Mesendoderm (in vitro differentiated cells): ENCODE data around the gene CHCHD3.
"Not testable (repeated sequence)": the region's sequence is repeated elsewhere in the genome, so short reads cannot be mapped to it uniquely, and the experiment has no call there.

ENCODE experiments used
- DNase-seq: peaks from one replicate; pipeline ENCODE4 v3.0.0; 2013
- H2AK5ac ChIP-seq: 2 replicates; pipeline ENCODE4 v1.6.1; 2013; ENCODE audit warnings: low read length, inconsistent platforms
- H2BK120ac ChIP-seq: 2 replicates; pipeline ENCODE4 v1.6.1; 2013; ENCODE audit warnings: low read depth, mild to moderate bottlenecking, low read length, moderate library complexity, mixed read lengths
- H2BK15ac ChIP-seq: replicated peaks from 2 replicates; pipeline ENCODE4 v1.6.1; 2013; ENCODE audit warnings: low read depth, mild to moderate bottlenecking, moderate library complexity
- H2BK5ac ChIP-seq: 2 replicates; pipeline ENCODE4 v1.6.1; 2013; ENCODE audit warnings: low read length, inconsistent platforms
- H3K18ac ChIP-seq: 2 replicates; pipeline ENCODE4 v1.6.1; 2013; ENCODE audit warnings: mild to moderate bottlenecking, low read length, mixed read lengths
- H3K23ac ChIP-seq: one replicate; pipeline ENCODE4 v1.6.1; 2013; ENCODE audit warnings: low read length
- H3K27ac ChIP-seq: 2 replicates; pipeline ENCODE4 v1.5.1; 2013; ENCODE audit warnings: low read depth, mild to moderate bottlenecking, inconsistent platforms, low read length, moderate library complexity
- H3K27me3 ChIP-seq: 2 replicates; pipeline ENCODE4 v1.6.1; 2013; ENCODE audit warnings: low read length, control low read depth, mild to moderate bottlenecking, inconsistent platforms; ENCODE audit not compliant: insufficient read depth, poor library complexity
- H3K36me3 ChIP-seq: 2 replicates; pipeline ENCODE4 v1.6.1; 2013; ENCODE audit warnings: low read length, inconsistent platforms; ENCODE audit not compliant: control insufficient read depth, insufficient read depth
- H3K4ac ChIP-seq: one replicate; pipeline ENCODE4 v1.6.1; 2013; ENCODE audit warnings: low read depth, mild to moderate bottlenecking, low read length, moderate library complexity
- H3K4me1 ChIP-seq: 2 replicates; pipeline ENCODE4 v1.6.1; 2013; ENCODE audit warnings: low read depth, low read length, inconsistent platforms; ENCODE audit not compliant: control insufficient read depth
- H3K4me2 ChIP-seq: 2 replicates; pipeline ENCODE4 v1.6.1; 2013; ENCODE audit warnings: low read length
- H3K4me3 ChIP-seq: 2 replicates; pipeline ENCODE4 v1.5.1; 2013; ENCODE audit warnings: mild to moderate bottlenecking, low read length
- H3K56ac ChIP-seq: one replicate; pipeline ENCODE4 v1.6.1; 2013; ENCODE audit warnings: low read length
- H3K79me1 ChIP-seq: 2 replicates; pipeline ENCODE4 v1.6.1; 2013; ENCODE audit warnings: low read length, inconsistent platforms
- H3K79me2 ChIP-seq: 2 replicates; pipeline ENCODE4 v1.6.1; 2013; ENCODE audit warnings: mild to moderate bottlenecking, low read length; ENCODE audit not compliant: control insufficient read depth, insufficient read depth
- H3K9ac ChIP-seq: 2 replicates; pipeline ENCODE4 v1.6.1; 2013; ENCODE audit warnings: low read length, inconsistent platforms
- H4K5ac ChIP-seq: one replicate; pipeline ENCODE4 v1.6.1; 2013; ENCODE audit warnings: low read length
- H4K8ac ChIP-seq: one replicate; pipeline ENCODE4 v1.6.1; 2013; ENCODE audit warnings: low read depth, mild to moderate bottlenecking, control low read depth, low read length, moderate library complexity
- WGBS: extraction: QIAGEN DNeasy Blood & Tissue Kit; methylation state at CpG from one replicate; pipeline ENCODE4 v1.1.7; 2013; ENCODE audit warnings: low lambda C conversion rate, missing lambda C conversion rate; ENCODE audit not compliant: insufficient coverage; ENCODE audit errors: extremely low coverage; 5-methylcytosine and 5-hydroxymethylcytosine counted together

CHCHD3 gene

GRCh38 chr7:132907380-132907940, 174.4 kb downstream of the CHCHD3 start:
- no peaks in the 10 kb centered on the region for H3K79me2 ChIP-seq
- DNase-seq: peak; percentile 83
- no peaks in the 10 kb centered on the region for H3K79me1 ChIP-seq
- no peak overlapping the region for H3K4me3 ChIP-seq
- H2BK120ac ChIP-seq: no peak overlapping the region
- no peaks in the 10 kb centered on the region for H3K27me3 ChIP-seq
- H3K9ac ChIP-seq: no peak overlapping the region
- H3K27ac ChIP-seq: no peak overlapping the region
- no peak overlapping the region for H2BK15ac ChIP-seq
- H4K5ac ChIP-seq: no peak overlapping the region
- H3K4me1 ChIP-seq: no peaks in the 10 kb centered on the region
- no peak overlapping the region for H3K23ac ChIP-seq
- H3K18ac ChIP-seq: no peak overlapping the region
- no peak overlapping the region for H4K8ac ChIP-seq
- H3K36me3 ChIP-seq: no peaks in the 10 kb centered on the region
- no peak overlapping the region for H2AK5ac ChIP-seq
- no peak overlapping the region for H3K4ac ChIP-seq
- no peak overlapping the region for H2BK5ac ChIP-seq
- H3K4me2 ChIP-seq: no peak overlapping the region
- H3K56ac ChIP-seq: no peak overlapping the region
- no CpG with 5 or more reads among the region's 3 CpGs for WGBS

GRCh38 chr7:132906193-132906835, 175.6 kb downstream of the CHCHD3 start:
- no CpG with 5 or more reads among the region's 7 CpGs for WGBS
- no peaks in the 10 kb centered on the region for H3K79me1 ChIP-seq

GRCh38 chr7:132905136-132905535, 176.8 kb downstream of the CHCHD3 start:
- not testable (repeated sequence) for H3K4me1 ChIP-seq, H3K4me2 ChIP-seq, H2BK15ac ChIP-seq, DNase-seq, H3K79me1 ChIP-seq, H3K79me2 ChIP-seq, H3K27ac ChIP-seq, H3K4ac ChIP-seq, H2BK5ac ChIP-seq, H3K56ac ChIP-seq, H3K9ac ChIP-seq, H2AK5ac ChIP-seq, H3K4me3 ChIP-seq, H4K8ac ChIP-seq, H4K5ac ChIP-seq, H3K27me3 ChIP-seq, H3K23ac ChIP-seq, H3K18ac ChIP-seq, H3K36me3 ChIP-seq, H2BK120ac ChIP-seq
- WGBS: no CpG with 5 or more reads among the region's 6 CpGs

More at GRCh38 chr7:132906193-132906835, 175.6 kb downstream of the CHCHD3 start:
- Histone ChIP-seq H4K8ac (no peak overlapping the region), H3K23ac (no peak overlapping the region), H3K18ac (no peak overlapping the region), H3K4ac (no peak overlapping the region), H3K27ac (no peak overlapping the region), H3K4me2 (no peak overlapping the region), H3K4me3 (no peak overlapping the region), H3K36me3 (no peaks in the 10 kb centered on the region), H2AK5ac (no peak overlapping the region), H2BK120ac (no peak overlapping the region), H4K5ac (no peak overlapping the region), H2BK5ac (no peak overlapping the region), H3K4me1 (no peaks in the 10 kb centered on the region), H2BK15ac (no peak overlapping the region), H3K9ac (no peak overlapping the region), H3K79me2 (no peaks in the 10 kb centered on the region), H3K27me3 (no peaks in the 10 kb centered on the region), H3K56ac (no peak overlapping the region)
- DNase-seq: no peak

GRCh38 chr7:132904209-132904608, 177.7 kb downstream of the CHCHD3 start:
- no peak for DNase-seq
- H3K4me3 ChIP-seq: no peak overlapping the region
- H2BK120ac ChIP-seq: no peak overlapping the region
- H3K79me1 ChIP-seq: peaks cover 2% of the 10 kb centered on the region
- H3K9ac ChIP-seq: no peak overlapping the region
- H2BK15ac ChIP-seq: no peak overlapping the region
- H4K5ac ChIP-seq: no peak overlapping the region
- H4K8ac ChIP-seq: no peak overlapping the region
- H3K79me2 ChIP-seq: no peaks in the 10 kb centered on the region
- no peak overlapping the region for H3K4ac ChIP-seq
- no peaks in the 10 kb centered on the region for H3K27me3 ChIP-seq
- H3K4me1 ChIP-seq: no peaks in the 10 kb centered on the region
- no peak overlapping the region for H3K4me2 ChIP-seq
- no peak overlapping the region for H2BK5ac ChIP-seq
- H3K23ac ChIP-seq: no peak overlapping the region
- H3K18ac ChIP-seq: no peak overlapping the region
- H3K27ac ChIP-seq: no peak overlapping the region
- H3K56ac ChIP-seq: no peak overlapping the region
- H3K36me3 ChIP-seq: no peaks in the 10 kb centered on the region
- H2AK5ac ChIP-seq: no peak overlapping the region

- not testable (repeated sequence) for H3K9ac ChIP-seq, H4K5ac ChIP-seq, H3K4me2 ChIP-seq, H3K4ac ChIP-seq, H2BK15ac ChIP-seq, H3K79me1 ChIP-seq, H3K36me3 ChIP-seq, H3K4me1 ChIP-seq, H2BK5ac ChIP-seq, H3K23ac ChIP-seq, H2AK5ac ChIP-seq, DNase-seq, H3K27me3 ChIP-seq, H4K8ac ChIP-seq, H3K27ac ChIP-seq, H2BK120ac ChIP-seq, H3K79me2 ChIP-seq, H3K4me3 ChIP-seq, H3K18ac ChIP-seq, H3K56ac ChIP-seq
- WGBS: no CpG with 5 or more reads among the region's 3 CpGs
These were observed 179.6 kb downstream of the CHCHD3 start for GRCh38 chr7:132902294-132902693.

- Histone ChIP-seq H3K56ac (no peak overlapping the region), H3K18ac (no peak overlapping the region), H3K23ac (no peak overlapping the region), H3K4me3 (no peak overlapping the region), H3K4ac (no peak overlapping the region), H3K27me3 (no peaks in the 10 kb centered on the region), H3K9ac (no peak overlapping the region), H2BK15ac (no peak overlapping the region), H3K27ac (no peak overlapping the region), H3K4me2 (no peak overlapping the region), H3K79me1 (peaks cover 2% of the 10 kb centered on the region), H4K5ac (no peak overlapping the region), H4K8ac (no peak overlapping the region), H3K79me2 (no peaks in the 10 kb centered on the region), H2BK5ac (no peak overlapping the region), H3K36me3 (no peaks in the 10 kb centered on the region), H3K4me1 (no peaks in the 10 kb centered on the region), H2BK120ac (no peak overlapping the region), H2AK5ac (no peak overlapping the region)
- no CpG with 5 or more reads among the region's 4 CpGs for WGBS
- DNase-seq: peak; percentile 85
These were observed 180.6 kb downstream of the CHCHD3 start for GRCh38 chr7:132901241-132901640.
